ENCODE results near the gene PAX5.

Gene PAX5

GRCh38 chr9:36853233-36853632 is 180.8 kb downstream of the PAX5 start:
- FAIRE-seq: no peak

GRCh38 chr9:36849943-36850342 is 184.1 kb downstream of the PAX5 start:
- no peak for FAIRE-seq

- FAIRE-seq: no peak
These were observed 185.1 kb downstream of the PAX5 start for GRCh38 chr9:36848946-36849345.

- no peak for FAIRE-seq
These were observed 186.0 kb downstream of the PAX5 start for GRCh38 chr9:36847781-36848673.

GRCh38 chr9:36846621-36847020 is 187.4 kb downstream of the PAX5 start:
- FAIRE-seq: no peak

GRCh38 chr9:36845844-36846243 is 188.2 kb downstream of the PAX5 start:
- no peak for FAIRE-seq

- FAIRE-seq: no peak
These were observed 189.1 kb downstream of the PAX5 start for GRCh38 chr9:36844961-36845360.

- no peak for FAIRE-seq
These were observed 190.1 kb downstream of the PAX5 start for GRCh38 chr9:36843964-36844363.

GRCh38 chr9:36842560-36843530 is 191.2 kb downstream of the PAX5 start:
- FAIRE-seq: no peak

GRCh38 chr9:36840898-36841536 is 193.1 kb downstream of the PAX5 start:
- FAIRE-seq: no peak

GRCh38 chr9:36839131-36839885 is 194.8 kb downstream of the PAX5 start:
- no peak for FAIRE-seq

- no peak for FAIRE-seq
These were observed 196.3 kb downstream of the PAX5 start for GRCh38 chr9:36837431-36838405.

- no peak for FAIRE-seq
These were observed 197.6 kb downstream of the PAX5 start for GRCh38 chr9:36836486-36836885.

- no peak for FAIRE-seq
These were observed 198.6 kb downstream of the PAX5 start for GRCh38 chr9:36835271-36835996.

- no peak for FAIRE-seq
These were observed 199.3 kb downstream of the PAX5 start for GRCh38 chr9:36834736-36835135.

GRCh38 chr9:36833954-36834353 is 200.1 kb downstream of the PAX5 start:
- FAIRE-seq: no peak

- no peak for FAIRE-seq
These were observed 201.8 kb downstream of the PAX5 start for GRCh38 chr9:36832164-36832795.

GRCh38 chr9:36831381-36832161 is 202.5 kb downstream of the PAX5 start:
- FAIRE-seq: no peak

GRCh38 chr9:36828611-36829013 is 205.5 kb downstream of the PAX5 start:
- FAIRE-seq: no peak
